ENCODE data around the gene SMCO2.

DNA sequence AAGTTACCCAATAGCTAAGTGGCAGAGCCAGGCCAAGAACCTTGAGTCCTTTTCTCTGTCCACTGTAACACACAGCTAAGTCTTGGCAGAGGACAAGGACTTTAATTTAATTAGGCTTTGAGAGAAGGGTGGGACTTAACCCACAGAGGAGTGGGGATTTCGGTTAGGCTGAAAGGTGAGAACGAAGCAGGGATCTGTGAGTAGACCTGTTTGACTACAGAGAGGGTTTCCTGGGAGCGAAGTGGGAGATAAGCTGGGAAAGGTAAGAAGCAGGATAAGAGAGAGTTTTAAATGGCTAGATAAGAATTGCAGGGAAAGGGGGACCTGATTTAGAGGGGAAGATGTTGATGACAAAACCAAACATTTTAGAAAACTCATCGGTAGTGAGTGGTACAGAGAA lies 75.4 kb downstream of the SMCO2 start:
- TF ChIP-seq YY1 (IDR thresholded peaks at IDR 0.05; ENCODE audit: insufficient read depth, insufficient read length) (no peak), ZNF274 (IDR thresholded peaks at IDR 0.05; ENCODE audit: low read depth, low read length) (no peak)
